Uterus (tissue), 2 donors: ENCODE results near the gene RASSF1.

Experiments
- POLR2A ChIP-seq, 2 donors: fragments of 450-650 bp; IDR thresholded peaks; one replicate each; pipeline ENCODE4 v1.6.1; 2016; ENCODE audit warnings: antibody characterized with exemption in 2 of 2, mild to moderate bottlenecking in 1 of 2, moderate library complexity in 1 of 2
- TF ChIP-seq, protein P1 (sequence below), 4 experiments: fragments of 200-600 bp in 2 of 4; fragments of 450-650 bp in 2 of 4; sonication (generic) in 2 of 4; IDR thresholded peaks; one replicate each; pipeline ENCODE4 v1.5.1; 2016 to 2019; ENCODE audit warnings: antibody characterized with exemption in 4 of 4, mild to moderate bottlenecking in 2 of 4, moderate library complexity in 1 of 4

DNA sequence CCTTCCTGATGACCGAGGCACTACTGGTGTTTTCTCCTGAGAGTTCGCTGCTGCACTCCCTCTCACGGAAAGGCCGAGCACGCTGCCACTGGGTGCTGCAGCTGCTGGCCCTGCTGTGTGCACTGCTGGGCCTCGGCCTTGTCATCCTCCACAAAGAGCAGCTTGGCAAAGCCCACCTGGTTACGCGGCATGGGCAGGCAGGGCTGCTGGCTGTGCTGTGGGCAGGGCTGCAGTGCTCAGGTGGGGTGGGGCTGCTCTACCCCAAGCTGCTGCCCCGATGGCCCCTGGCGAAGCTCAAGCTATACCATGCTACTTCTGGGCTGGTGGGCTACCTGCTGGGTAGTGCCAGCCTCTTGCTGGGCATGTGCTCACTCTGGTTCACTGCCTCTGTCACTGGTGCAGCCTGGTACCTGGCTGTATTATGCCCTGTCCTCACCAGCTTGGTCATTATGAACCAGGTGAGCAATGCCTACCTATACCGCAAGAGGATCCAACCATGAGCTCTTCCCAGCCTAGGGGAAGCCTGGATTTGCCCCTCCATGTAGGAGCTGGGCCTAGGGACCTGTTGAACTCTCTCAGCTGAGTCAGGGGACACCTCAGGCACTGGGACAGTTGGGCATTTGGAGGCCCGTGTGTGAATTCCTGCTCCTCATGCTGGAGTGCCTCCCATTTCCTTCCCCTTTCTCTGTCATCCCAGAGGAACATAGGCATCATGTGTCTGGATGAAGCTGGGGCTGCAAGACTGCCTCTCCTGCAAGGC, 12.8 kb upstream of the RASSF1 start:
- TF ChIP-seq, protein P1, sequence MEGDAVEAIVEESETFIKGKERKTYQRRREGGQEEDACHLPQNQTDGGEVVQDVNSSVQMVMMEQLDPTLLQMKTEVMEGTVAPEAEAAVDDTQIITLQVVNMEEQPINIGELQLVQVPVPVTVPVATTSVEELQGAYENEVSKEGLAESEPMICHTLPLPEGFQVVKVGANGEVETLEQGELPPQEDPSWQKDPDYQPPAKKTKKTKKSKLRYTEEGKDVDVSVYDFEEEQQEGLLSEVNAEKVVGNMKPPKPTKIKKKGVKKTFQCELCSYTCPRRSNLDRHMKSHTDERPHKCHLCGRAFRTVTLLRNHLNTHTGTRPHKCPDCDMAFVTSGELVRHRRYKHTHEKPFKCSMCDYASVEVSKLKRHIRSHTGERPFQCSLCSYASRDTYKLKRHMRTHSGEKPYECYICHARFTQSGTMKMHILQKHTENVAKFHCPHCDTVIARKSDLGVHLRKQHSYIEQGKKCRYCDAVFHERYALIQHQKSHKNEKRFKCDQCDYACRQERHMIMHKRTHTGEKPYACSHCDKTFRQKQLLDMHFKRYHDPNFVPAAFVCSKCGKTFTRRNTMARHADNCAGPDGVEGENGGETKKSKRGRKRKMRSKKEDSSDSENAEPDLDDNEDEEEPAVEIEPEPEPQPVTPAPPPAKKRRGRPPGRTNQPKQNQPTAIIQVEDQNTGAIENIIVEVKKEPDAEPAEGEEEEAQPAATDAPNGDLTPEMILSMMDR (IDR thresholded peaks at IDR 0.05): no peak
- TF ChIP-seq POLR2A (IDR thresholded peaks at IDR 0.05): no peak
